Endothelial cell of umbilical vein (primary cell): ENCODE measurements around the gene ETS1. TPM values are rescaled to one million over a fixed set of nuclear protein-coding genes. Genes with fewer than 3 reads are reported as not detected.

Experiments
- BruUV-seq: library from RNA; stranded (reverse); fragments of 400-500 nt; replicated peaks from 2 replicates; lab custom pipeline; 2021; lab: Mats Ljungman, UMichigan
- CTCF ChIA-PET: fragments of 300-600, 350-600 bp; sonication (Branson Sonifier 250); formaldehyde crosslinking; loops from one replicate; lab custom pipeline; 2021; ENCODE audit warnings: antibody characterized with exemption, inconsistent platforms; lab: Charles Lee
- POLR2A ChIA-PET: fragments of 300-600, 350-600 bp; sonication (Branson Sonifier 250); formaldehyde crosslinking; loops from one replicate; lab custom pipeline; 2021; ENCODE audit warnings: antibody characterized with exemption, inconsistent platforms; lab: Charles Lee
- DNase-seq: peaks from one replicate; pipeline ENCODE4 v3.0.0-alpha.2; 2011; ENCODE audit warnings: low read depth, low spot score
- FAIRE-seq: peaks from 2 replicates; lab custom pipeline; 2011; peaks lifted over from hg19 to GRCh38; lab: Jason Lieb, UNC
- H2AFZ ChIP-seq: 2 replicates; pipeline ENCODE4 v1.6.0; 2012; ENCODE audit warnings: low read depth, low read length, control low read depth, inconsistent platforms
- H3K27ac ChIP-seq: 2 replicates; pipeline ENCODE4 v1.5.1; 2011; ENCODE audit warnings: low read depth, mild to moderate bottlenecking, control low read depth, low read length, moderate library complexity; ENCODE audit not compliant: insufficient read depth
- H3K27me3 ChIP-seq, 2 experiments: 2 replicates each; pipeline versions ENCODE4 v1.6.0 to v1.6.1; 2011; ENCODE audit warnings: low read length in 2 of 2, mixed read lengths in 1 of 2; ENCODE audit not compliant: control insufficient read depth in 2 of 2, insufficient read depth in 2 of 2
- H3K36me3 ChIP-seq, 2 experiments: 2 replicates in 1 of 2; 3 replicates in 1 of 2; pipeline ENCODE4 v1.5.1; 2011; ENCODE audit warnings: low read length in 2 of 2, mild to moderate bottlenecking in 1 of 2, moderate library complexity in 1 of 2; ENCODE audit not compliant: control insufficient read depth in 2 of 2, insufficient read depth in 2 of 2; ENCODE audit errors: extremely low read depth in 1 of 2
- H3K4me1 ChIP-seq: 3 replicates; pipeline ENCODE4 v1.5.1; 2011; ENCODE audit warnings: mild to moderate bottlenecking, low read length; ENCODE audit not compliant: control insufficient read depth, insufficient read depth; ENCODE audit errors: extremely low read depth
- H3K4me2 ChIP-seq: 2 replicates; pipeline ENCODE4 v1.6.1; 2011; ENCODE audit warnings: low read length, control low read depth, mixed read lengths; ENCODE audit not compliant: insufficient read depth
- H3K4me3 ChIP-seq, 3 experiments: fragments of 200-600 bp in 1 of 3; sonication (generic), shearing (Covaris generic) in 1 of 3; replicated peaks in 1 of 3; 2 replicates each; pipeline ENCODE4 v1.5.1; 2011 to 2016; ENCODE audit warnings: control low read depth in 3 of 3, low read length in 3 of 3, mild to moderate bottlenecking in 2 of 3, inconsistent platforms in 1 of 3, low read depth in 1 of 3, moderate library complexity in 1 of 3; ENCODE audit not compliant: insufficient read depth in 1 of 3
- H3K79me2 ChIP-seq: 2 replicates; pipeline ENCODE4 v1.6.0; 2012; ENCODE audit warnings: low read length, inconsistent platforms; ENCODE audit not compliant: control insufficient read depth, insufficient read depth
- H3K9ac ChIP-seq: replicated peaks from 2 replicates; pipeline ENCODE3; 2011; ENCODE audit warnings: low read length, control low read depth; ENCODE audit not compliant: insufficient read depth; ENCODE audit errors: extremely low read depth
- H3K9me1 ChIP-seq: replicated peaks from 3 replicates; pipeline ENCODE4 v1.6.0; 2011; ENCODE audit warnings: mild to moderate bottlenecking, low read length; ENCODE audit not compliant: control insufficient read depth, insufficient read depth; ENCODE audit errors: extremely low read depth
- H3K9me3 ChIP-seq: replicated peaks from 2 replicates; pipeline ENCODE4 v1.5.1; 2012; ENCODE audit warnings: low read length, inconsistent platforms; ENCODE audit not compliant: control insufficient read depth, insufficient read depth
- H4K20me1 ChIP-seq: replicated peaks from 2 replicates; pipeline ENCODE3; 2011; ENCODE audit warnings: mild to moderate bottlenecking, low read length; ENCODE audit not compliant: control insufficient read depth, insufficient read depth; ENCODE audit errors: extremely low read depth
- CTCF ChIP-seq, 2 donors: IDR thresholded peaks; 1 replicate in 1 of 2; 2 replicates in 1 of 2; pipeline ENCODE4 v1.5.1; 2011; ENCODE audit warnings: low read length in 2 of 2, mild to moderate bottlenecking in 2 of 2, moderate library complexity in 2 of 2, control low read depth in 1 of 2, inconsistent platforms in 1 of 2, low read depth in 1 of 2; ENCODE audit not compliant: insufficient read depth in 1 of 2; ENCODE audit errors: extremely low read depth in 1 of 2
- EZH2 ChIP-seq: IDR thresholded peaks from 2 replicates; pipeline ENCODE4 v1.6.1; 2012; ENCODE audit warnings: borderline replicate concordance, low read depth, mild to moderate bottlenecking, moderate library complexity, low read length, inconsistent platforms; ENCODE audit not compliant: severe bottlenecking
- FOS ChIP-seq: IDR thresholded peaks from 2 replicates; pipeline ENCODE4 v1.6.1; 2011; ENCODE audit warnings: mild to moderate bottlenecking, low read length, moderate library complexity, borderline replicate concordance; ENCODE audit not compliant: insufficient read depth
- GATA2 ChIP-seq: IDR thresholded peaks from 2 replicates; pipeline ENCODE4 v1.7.0; 2011; ENCODE audit warnings: low read depth, mild to moderate bottlenecking, moderate library complexity, mixed read lengths, low read length; ENCODE audit not compliant: insufficient read length, insufficient read depth
- JUN ChIP-seq: IDR thresholded peaks from 2 replicates; pipeline ENCODE4 v1.6.1; 2011; ENCODE audit warnings: borderline replicate concordance, low read depth; ENCODE audit not compliant: insufficient read length, insufficient read depth
- MAX ChIP-seq: IDR thresholded peaks from 2 replicates; pipeline ENCODE4 v1.6.1; 2011; ENCODE audit not compliant: insufficient read depth, insufficient read length
- MYC ChIP-seq: IDR thresholded peaks from one replicate; pipeline ENCODE4 v1.6.1; 2011; ENCODE audit warnings: mild to moderate bottlenecking, low read depth, low read length
- POLR2A ChIP-seq: IDR thresholded peaks from 2 replicates; pipeline ENCODE4 v1.6.1; 2012; ENCODE audit warnings: low read depth, mild to moderate bottlenecking, control low read depth, low read length
- POLR2AphosphoS5 ChIP-seq: IDR thresholded peaks from 2 replicates; pipeline ENCODE4 v1.6.1; 2012; ENCODE audit warnings: low read depth, mild to moderate bottlenecking, control low read depth, low read length, moderate library complexity; ENCODE audit not compliant: insufficient read depth
- dilution Hi-C: fragments of 300-500 bp; cut with MboI; formaldehyde crosslinking; loops from one replicate; pipeline ENCODE4 v1.15.0; 2019; ENCODE audit warnings: low sequenced_read_pairs; ENCODE audit not compliant: extremely low pct_ligation_motif_present
- intact Hi-C: fragments of 100-400 bp; cut with micrococcal nuclease; formaldehyde crosslinking; loops from one replicate; pipeline ENCODE4 v1.10.0; 2022
- polyA plus RNA-seq, 4 experiments: library from polyadenylated mRNA; depleted of rRNA in 3 of 4; stranded (reverse) in 3 of 4; unstranded in 1 of 4; fragments of >200 nt; gene quantifications; 2 replicates each; pipeline versions ENCODE4 v1.2.1 to v1.2.3, GENCODE V29; 2011 to 2012; ENCODE audit warnings: missing spikeins in 1 of 4
- total RNA-seq: library from RNA; stranded (reverse); gene quantifications from 2 replicates; pipeline ENCODE4 v1.2.3, GENCODE V29; 2021

Gene ETS1
- total and polyA plus RNA-seq, 2 donors (not counting 3 experiments of a cell fraction or from before 2014, with no cell fraction given): 34.2 to 115 TPM

GRCh38 chr11:128481135-128481534 is 106.2 kb downstream of the ETS1 start:
- TF ChIP-seq EZH2: no peak
- TF ChIP-seq FOS: no peak
- no peak for TF ChIP-seq JUN
- no peak for TF ChIP-seq POLR2A
- TF ChIP-seq POLR2AphosphoS5: no peak
- no peak for TF ChIP-seq GATA2
- TF ChIP-seq CTCF (IDR thresholded peaks at IDR 0.05; ENCODE audit: extremely low read depth in 1 of 2, insufficient read depth in 1 of 2, low read depth in 1 of 2, low read length in 2 of 2): no peak
- no peak for TF ChIP-seq MAX
- no peak for TF ChIP-seq MYC
- Histone ChIP-seq H3K9ac (no peak overlapping the region), H3K4me2 (no peak overlapping the region), H3K27ac (no peak overlapping the region), H3K79me2 (peaks cover 36% of the 10 kb centered on the region), H3K4me3 (no peak overlapping the region), H3K4me1 (peaks cover 4% of the 10 kb centered on the region), H3K27me3 (no peaks in the 10 kb centered on the region), H2AFZ (no peak overlapping the region), H4K20me1 (no peaks in the 10 kb centered on the region), H3K9me3 (no peaks in the 10 kb centered on the region), H3K9me1 (no peaks in the 10 kb centered on the region), H3K36me3 (peaks cover 24 to 44% of the 10 kb centered on the region in 2 experiments)
- ChIA-PET POLR2A (no interaction called here), CTCF (interaction anchor here (0.7 to 5.1 kb wide), 4 partner anchors 16 to 299 kb away, joined by 3 to 25 read pairs (median 3); no protein-coding TSS in a partner anchor)
- intact Hi-C loops (no loop called here), dilution Hi-C loops (no loop called here)
- FAIRE-seq: no peak
- no peak for DNase-seq
- BruUV-seq: no TSS peak
